HEK293T (cell line): ENCODE results near the gene PLCB2.

Experiments
- BHLHE40 ChIP-seq: fragments of 450-650 bp; IDR thresholded peaks from 2 replicates; pipeline ENCODE4 v1.6.1; 2016; ENCODE audit warnings: mild to moderate bottlenecking, moderate library complexity, borderline replicate concordance
- FOXK2 ChIP-seq: fragments of 450-650 bp; IDR thresholded peaks from 2 replicates; pipeline ENCODE4 v1.6.1; 2016; ENCODE audit warnings: mild to moderate bottlenecking
- FOXM1 ChIP-seq: fragments of 450-650 bp; IDR thresholded peaks from 2 replicates; pipeline ENCODE4 v1.6.1; 2017; ENCODE audit warnings: mild to moderate bottlenecking, borderline replicate concordance
- NFRKB ChIP-seq: fragments of 450-650 bp; IDR thresholded peaks from 2 replicates; pipeline ENCODE4 v1.6.1; 2016; ENCODE audit warnings: mild to moderate bottlenecking, moderate library complexity
- SP1 ChIP-seq: fragments of 450-650 bp; IDR thresholded peaks from 2 replicates; pipeline ENCODE4 v1.6.1; 2017
- SUZ12 ChIP-seq: fragments of 450-650 bp; IDR thresholded peaks from 2 replicates; pipeline ENCODE4 v1.6.1; 2016; ENCODE audit warnings: mild to moderate bottlenecking
- TARDBP ChIP-seq: fragments of 450-650 bp; IDR thresholded peaks from 2 replicates; pipeline ENCODE4 v1.6.1; 2016
- ZNF384 ChIP-seq: fragments of 450-650 bp; IDR thresholded peaks from 2 replicates; pipeline ENCODE4 v1.6.1; 2016
- TF ChIP-seq, protein P1 (sequence below): fragments of 450-650 bp; IDR thresholded peaks from 2 replicates; pipeline ENCODE4 v1.6.1; 2016

DNA sequence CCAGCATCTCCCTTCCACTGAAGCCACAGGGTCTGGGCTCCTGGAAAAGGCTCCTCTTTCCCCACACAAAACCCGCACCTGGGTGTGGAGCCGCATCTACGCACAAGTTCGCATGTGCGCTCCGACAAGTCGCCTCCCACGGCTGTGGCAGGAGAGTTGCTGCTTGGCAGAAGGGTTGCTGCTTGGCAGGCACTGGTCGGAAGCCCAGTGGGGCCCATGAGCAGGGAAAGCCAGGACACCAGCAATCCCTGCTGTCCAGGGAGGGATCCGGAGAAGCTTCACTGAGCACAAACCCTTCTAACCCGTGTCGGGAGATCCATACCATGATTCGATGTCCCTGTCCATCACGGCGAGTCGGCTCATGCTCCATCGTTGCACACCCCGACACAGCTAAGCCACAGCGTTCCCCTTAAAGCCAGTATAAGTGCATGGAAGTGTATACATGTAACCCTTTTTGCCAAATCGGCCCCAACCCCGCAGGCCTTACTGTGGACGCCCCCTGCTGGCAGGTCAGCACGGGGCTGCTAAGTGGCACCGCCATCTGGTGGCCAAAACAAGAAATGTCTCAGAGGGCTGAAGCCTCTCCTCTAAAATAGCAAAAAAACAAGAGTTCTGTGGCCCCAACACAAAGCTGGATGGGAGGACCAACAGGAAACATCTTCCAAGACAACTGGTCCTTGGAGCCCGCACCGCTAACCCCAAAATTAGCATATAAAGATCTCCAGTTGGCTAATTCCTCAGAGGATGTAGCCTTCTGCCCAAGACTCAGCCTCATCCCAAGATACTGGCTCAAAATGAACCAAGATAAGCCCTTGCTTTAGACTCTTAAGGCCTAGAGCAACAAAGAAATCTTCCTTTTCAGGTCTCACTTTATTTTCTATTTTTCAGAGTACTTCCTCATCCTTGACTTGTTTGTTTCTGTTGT is 33.1 kb downstream of the PLCB2 start:
- no peak for TF ChIP-seq SP1
- TF ChIP-seq BHLHE40, result no peak
- TF ChIP-seq FOXM1, result no peak
- no peak for TF ChIP-seq NFRKB
- no peak for TF ChIP-seq TARDBP
- TF ChIP-seq SUZ12, result no peak
- TF ChIP-seq FOXK2, result no peak
- TF ChIP-seq ZNF384, result 0 out of 2 replicates have a peak, but pooled peaks have one; percentile 22
- TF ChIP-seq, protein P1, sequence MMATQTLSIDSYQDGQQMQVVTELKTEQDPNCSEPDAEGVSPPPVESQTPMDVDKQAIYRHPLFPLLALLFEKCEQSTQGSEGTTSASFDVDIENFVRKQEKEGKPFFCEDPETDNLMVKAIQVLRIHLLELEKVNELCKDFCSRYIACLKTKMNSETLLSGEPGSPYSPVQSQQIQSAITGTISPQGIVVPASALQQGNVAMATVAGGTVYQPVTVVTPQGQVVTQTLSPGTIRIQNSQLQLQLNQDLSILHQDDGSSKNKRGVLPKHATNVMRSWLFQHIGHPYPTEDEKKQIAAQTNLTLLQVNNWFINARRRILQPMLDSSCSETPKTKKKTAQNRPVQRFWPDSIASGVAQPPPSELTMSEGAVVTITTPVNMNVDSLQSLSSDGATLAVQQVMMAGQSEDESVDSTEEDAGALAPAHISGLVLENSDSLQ, result no peak
